Activated CD8-positive, alpha-beta T cell treated with anti-CD3 and anti-CD28 coated beads for 36 hours (primary cell): ENCODE measurements around the gene SGSH. TPM values are rescaled to one million over a fixed set of nuclear protein-coding genes. Genes with fewer than 3 reads are reported as not detected.

Source experiments
- ATAC-seq: fragments of 200-7000 bp; cut with Tn5 transposase; one replicate; pipeline ENCODE4 v1.10.0; 2021; ENCODE audit warnings: mild to moderate bottlenecking, moderate library complexity
- CTCF ChIA-PET: fragments of 350-600 bp; sonication (Branson Sonifier 250); formaldehyde crosslinking; loops from one replicate; lab custom pipeline; 2021; ENCODE audit warnings: antibody characterized with exemption; lab: Charles Lee
- POLR2A ChIA-PET: fragments of 350-600 bp; sonication (Branson Sonifier 250); formaldehyde crosslinking; loops from one replicate; lab custom pipeline; 2021; ENCODE audit warnings: antibody characterized with exemption; lab: Charles Lee
- DNase-seq: peaks from one replicate; pipeline ENCODE4 v3.0.0-alpha.2; 2020
- H3K27ac Mint-ChIP-seq: one replicate; pipeline ENCODE4 v1.8.0; 2021; ENCODE audit warnings: mild to moderate bottlenecking, mixed read lengths
- H3K27me3 Mint-ChIP-seq: one replicate; pipeline ENCODE4 v1.8.0; 2021; ENCODE audit warnings: mixed read lengths
- H3K36me3 Mint-ChIP-seq: one replicate; pipeline ENCODE4 v1.8.0; 2021; ENCODE audit warnings: low read depth, mixed read lengths
- H3K4me1 Mint-ChIP-seq: one replicate; pipeline ENCODE4 v1.8.0; 2021; ENCODE audit warnings: low read depth, mixed read lengths
- H3K4me3 Mint-ChIP-seq: one replicate; pipeline ENCODE4 v1.8.0; 2021; ENCODE audit warnings: mild to moderate bottlenecking, moderate library complexity, mixed read lengths
- H3K9me3 Mint-ChIP-seq: one replicate; pipeline ENCODE4 v1.8.0; 2021; ENCODE audit warnings: mixed read lengths
- intact Hi-C: fragments of 100-400 bp; cut with micrococcal nuclease; formaldehyde crosslinking; loops from one replicate; pipeline ENCODE4 v1.10.0; 2022
- total RNA-seq, 2 experiments: library from RNA; stranded (reverse); gene quantifications; one replicate each; pipeline ENCODE4 v1.2.3, GENCODE V29; 2021
- TF ChIP-seq, protein P1 (sequence below): fragments of 200-600 bp; IDR thresholded peaks from one replicate; pipeline ENCODE4 v1.8.0; 2022; ENCODE audit warnings: antibody characterized with exemption, mild to moderate bottlenecking

SGSH gene
- total RNA-seq, 2 experiments from 2014 or later: 7.8 to 8.3 TPM

GRCh38 chr17:80216473-80217456 lies 3.4 kb downstream of the SGSH start:
- ATAC-seq: no peak

DNA sequence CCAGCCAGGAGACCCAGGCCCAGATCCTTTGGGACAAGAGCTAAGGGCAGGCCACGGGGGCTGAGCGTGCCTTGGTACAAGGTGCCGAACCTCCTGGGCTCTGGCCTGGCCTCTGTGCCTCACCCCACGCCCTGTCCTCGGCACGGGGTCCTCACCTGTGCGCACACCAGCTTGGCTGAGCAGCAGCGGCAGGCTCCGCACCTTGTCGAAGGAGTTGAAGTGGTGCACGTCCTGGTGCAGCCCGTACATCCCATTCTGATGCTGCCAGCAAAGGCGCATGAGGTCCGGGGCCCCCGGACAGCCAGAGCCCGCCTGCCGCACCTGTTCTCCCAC lies 5.3 kb downstream of the SGSH start:
- H3K4me3 Mint-ChIP-seq: no peak overlapping the region
- H3K27ac Mint-ChIP-seq: no peak overlapping the region
- TF ChIP-seq, protein P1, sequence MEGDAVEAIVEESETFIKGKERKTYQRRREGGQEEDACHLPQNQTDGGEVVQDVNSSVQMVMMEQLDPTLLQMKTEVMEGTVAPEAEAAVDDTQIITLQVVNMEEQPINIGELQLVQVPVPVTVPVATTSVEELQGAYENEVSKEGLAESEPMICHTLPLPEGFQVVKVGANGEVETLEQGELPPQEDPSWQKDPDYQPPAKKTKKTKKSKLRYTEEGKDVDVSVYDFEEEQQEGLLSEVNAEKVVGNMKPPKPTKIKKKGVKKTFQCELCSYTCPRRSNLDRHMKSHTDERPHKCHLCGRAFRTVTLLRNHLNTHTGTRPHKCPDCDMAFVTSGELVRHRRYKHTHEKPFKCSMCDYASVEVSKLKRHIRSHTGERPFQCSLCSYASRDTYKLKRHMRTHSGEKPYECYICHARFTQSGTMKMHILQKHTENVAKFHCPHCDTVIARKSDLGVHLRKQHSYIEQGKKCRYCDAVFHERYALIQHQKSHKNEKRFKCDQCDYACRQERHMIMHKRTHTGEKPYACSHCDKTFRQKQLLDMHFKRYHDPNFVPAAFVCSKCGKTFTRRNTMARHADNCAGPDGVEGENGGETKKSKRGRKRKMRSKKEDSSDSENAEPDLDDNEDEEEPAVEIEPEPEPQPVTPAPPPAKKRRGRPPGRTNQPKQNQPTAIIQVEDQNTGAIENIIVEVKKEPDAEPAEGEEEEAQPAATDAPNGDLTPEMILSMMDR: no peak
- DNase-seq: no peak
- no peaks in the 10 kb centered on the region for H3K9me3 Mint-ChIP-seq
- peaks cover 21% of the 10 kb centered on the region for H3K4me1 Mint-ChIP-seq
- intact Hi-C loops: no loop called here
- no peak for ATAC-seq
- ChIA-PET POLR2A (no interaction called here), CTCF (no interaction called here)
- peaks cover 11% of the 10 kb centered on the region for H3K36me3 Mint-ChIP-seq
- H3K27me3 Mint-ChIP-seq: no peaks in the 10 kb centered on the region

More at GRCh38 chr17:80216473-80217456, 3.4 kb downstream of the SGSH start:
- H3K4me3 Mint-ChIP-seq: no peak overlapping the region
- no peaks in the 10 kb centered on the region for H3K27me3 Mint-ChIP-seq
- no peaks in the 10 kb centered on the region for H3K9me3 Mint-ChIP-seq
- H3K36me3 Mint-ChIP-seq: peaks cover 8% of the 10 kb centered on the region
- intact Hi-C loops: no loop called here
- CTCF ChIA-PET: interaction anchor here (0.9 kb wide), 1 partner anchor 25 kb away, joined by 3 read pairs; no protein-coding TSS in a partner anchor
- POLR2A ChIA-PET: interaction anchor here (0.6 to 3.3 kb wide), 2 partner anchors 47 to 821 kb away, joined by 3 to 11 read pairs; no protein-coding TSS in a partner anchor
- peaks cover 24% of the 10 kb centered on the region for H3K4me1 Mint-ChIP-seq
- no peak overlapping the region for H3K27ac Mint-ChIP-seq
- TF ChIP-seq, protein P1: no peak
- DNase-seq: no peak

GRCh38 chr17:80214012-80214877 lies 5.9 kb downstream of the SGSH start:
- H3K36me3 Mint-ChIP-seq: peaks cover 11% of the 10 kb centered on the region
- DNase-seq (no peak), ATAC-seq (no peak)
- no peaks in the 10 kb centered on the region for H3K9me3 Mint-ChIP-seq
- intact Hi-C loops: no loop called here
- CTCF ChIA-PET: no interaction called here
- TF ChIP-seq, protein P1: no peak
- no peak overlapping the region for H3K4me3 Mint-ChIP-seq
- POLR2A ChIA-PET: no interaction called here
- no peaks in the 10 kb centered on the region for H3K27me3 Mint-ChIP-seq
- H3K27ac Mint-ChIP-seq: no peak overlapping the region
- peaks cover 19% of the 10 kb centered on the region for H3K4me1 Mint-ChIP-seq

GRCh38 chr17:80213643-80213975 lies 6.5 kb downstream of the SGSH start:
- ATAC-seq: no peak
- no peak overlapping the region for H3K4me3 Mint-ChIP-seq

More at GRCh38 chr17:80213643-80213975, 6.5 kb downstream of the SGSH start:
- Mint-ChIP-seq H3K27me3 (no peaks in the 10 kb centered on the region), H3K36me3 (peaks cover 11% of the 10 kb centered on the region), H3K27ac (no peak overlapping the region), H3K4me1 (peaks cover 13% of the 10 kb centered on the region), H3K9me3 (no peaks in the 10 kb centered on the region)
- ChIA-PET CTCF (no interaction called here), POLR2A (no interaction called here)
- intact Hi-C loops: no loop called here
- no peak for DNase-seq
- TF ChIP-seq, protein P1: no peak
